Measurements from ENCODE around the gene OTX2. TPM values are rescaled to one million over a fixed set of nuclear protein-coding genes. Genes with fewer than 3 reads are reported as not detected.

OTX2 gene
- total and polyA plus RNA-seq, 2 donors from 2014 or later: not detected

DNA sequence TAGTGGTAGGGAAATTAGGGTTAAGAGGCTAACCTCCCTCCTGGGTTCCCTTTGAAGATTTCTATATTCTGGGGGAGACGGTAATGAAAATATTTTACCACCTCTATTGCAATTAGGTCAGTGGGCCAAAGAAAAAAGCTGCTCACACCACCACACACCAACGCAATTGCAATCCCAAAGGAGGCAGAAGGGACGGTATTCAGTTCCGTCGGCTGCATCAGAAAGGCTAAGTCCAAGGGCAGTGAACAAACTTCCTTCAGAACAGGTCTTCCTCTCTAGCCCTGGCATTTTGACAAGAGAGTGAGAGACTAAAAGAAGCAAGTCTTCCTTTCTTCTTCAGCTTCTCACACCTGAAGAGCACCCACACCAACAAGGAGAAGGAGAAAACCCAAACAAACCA is 51.2 kb downstream of the OTX2 start:
- no peak overlapping the region for H3K27ac ChIP-seq (ENCODE audit: low read depth in 2 of 2, low read length in 2 of 2)
- H3K9me3 ChIP-seq (ENCODE audit: control insufficient read depth in 2 of 3, insufficient read depth in 1 of 3, low read length in 3 of 3): no peaks in the 10 kb centered on the region
- intact Hi-C loops (cut with DNase I): no loop called here
- no peaks in the 10 kb centered on the region for H3K27me3 ChIP-seq (ENCODE audit: control insufficient read depth, insufficient read depth, low read length)
- H3K4me3 ChIP-seq (ENCODE audit: low read length in 3 of 3): no peak overlapping the region
- H3K36me3 ChIP-seq (ENCODE audit: control insufficient read depth in 2 of 3, insufficient read depth in 3 of 3, low read length in 3 of 3): no peaks in the 10 kb centered on the region
- H3K9ac ChIP-seq (ENCODE audit: low read length in 3 of 3): no peak overlapping the region
- TF ChIP-seq, protein P1, sequence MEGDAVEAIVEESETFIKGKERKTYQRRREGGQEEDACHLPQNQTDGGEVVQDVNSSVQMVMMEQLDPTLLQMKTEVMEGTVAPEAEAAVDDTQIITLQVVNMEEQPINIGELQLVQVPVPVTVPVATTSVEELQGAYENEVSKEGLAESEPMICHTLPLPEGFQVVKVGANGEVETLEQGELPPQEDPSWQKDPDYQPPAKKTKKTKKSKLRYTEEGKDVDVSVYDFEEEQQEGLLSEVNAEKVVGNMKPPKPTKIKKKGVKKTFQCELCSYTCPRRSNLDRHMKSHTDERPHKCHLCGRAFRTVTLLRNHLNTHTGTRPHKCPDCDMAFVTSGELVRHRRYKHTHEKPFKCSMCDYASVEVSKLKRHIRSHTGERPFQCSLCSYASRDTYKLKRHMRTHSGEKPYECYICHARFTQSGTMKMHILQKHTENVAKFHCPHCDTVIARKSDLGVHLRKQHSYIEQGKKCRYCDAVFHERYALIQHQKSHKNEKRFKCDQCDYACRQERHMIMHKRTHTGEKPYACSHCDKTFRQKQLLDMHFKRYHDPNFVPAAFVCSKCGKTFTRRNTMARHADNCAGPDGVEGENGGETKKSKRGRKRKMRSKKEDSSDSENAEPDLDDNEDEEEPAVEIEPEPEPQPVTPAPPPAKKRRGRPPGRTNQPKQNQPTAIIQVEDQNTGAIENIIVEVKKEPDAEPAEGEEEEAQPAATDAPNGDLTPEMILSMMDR (IDR thresholded peaks at IDR 0.05; ENCODE audit: borderline replicate concordance, extremely low read depth, insufficient read depth): no peak
- no peaks in the 10 kb centered on the region for H3K4me1 ChIP-seq (ENCODE audit: control insufficient read depth in 2 of 3, insufficient read depth in 2 of 3, low read depth in 1 of 3, low read length in 3 of 3)
- DNase-seq (no peak), FAIRE-seq (no peak)

DNA sequence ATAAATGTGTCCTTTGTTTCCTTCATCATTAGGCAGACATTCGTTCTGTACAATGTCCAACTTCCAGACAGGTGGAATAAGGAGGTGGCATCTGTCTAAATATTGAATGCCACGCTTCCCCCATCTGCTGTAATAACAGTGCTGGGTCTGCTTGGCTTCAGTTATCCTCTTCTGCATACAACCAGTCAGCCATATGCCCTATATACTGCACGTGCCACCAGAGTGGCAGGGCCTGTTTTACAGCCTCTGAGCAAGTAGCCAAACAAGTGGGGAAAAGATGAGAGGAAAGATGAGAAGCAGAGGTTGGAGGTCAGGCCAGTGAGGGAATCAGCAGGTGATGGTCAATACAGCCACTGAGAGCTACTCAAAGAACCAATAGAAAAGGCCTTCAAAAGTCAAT is 55.4 kb downstream of the OTX2 start:
- TF ChIP-seq, protein P1 (IDR thresholded peaks at IDR 0.05; ENCODE audit: borderline replicate concordance, extremely low read depth, insufficient read depth): no peak
- DNase-seq (no peak), FAIRE-seq (no peak)
- Histone ChIP-seq H3K4me1 (ENCODE audit: control insufficient read depth in 2 of 3, insufficient read depth in 2 of 3, low read depth in 1 of 3, low read length in 3 of 3) (no peaks in the 10 kb centered on the region), H3K36me3 (ENCODE audit: control insufficient read depth in 2 of 3, insufficient read depth in 3 of 3, low read length in 3 of 3) (no peaks in the 10 kb centered on the region), H3K9ac (ENCODE audit: low read length in 3 of 3) (no peak overlapping the region), H3K27ac (ENCODE audit: low read depth in 2 of 2, low read length in 2 of 2) (no peak overlapping the region), H3K4me3 (ENCODE audit: low read length in 3 of 3) (no peak overlapping the region), H3K9me3 (ENCODE audit: control insufficient read depth in 2 of 3, insufficient read depth in 1 of 3, low read length in 3 of 3) (no peaks in the 10 kb centered on the region), H3K27me3 (ENCODE audit: control insufficient read depth, insufficient read depth, low read length) (no peaks in the 10 kb centered on the region)
- intact Hi-C loops (cut with DNase I): no loop called here

DNA sequence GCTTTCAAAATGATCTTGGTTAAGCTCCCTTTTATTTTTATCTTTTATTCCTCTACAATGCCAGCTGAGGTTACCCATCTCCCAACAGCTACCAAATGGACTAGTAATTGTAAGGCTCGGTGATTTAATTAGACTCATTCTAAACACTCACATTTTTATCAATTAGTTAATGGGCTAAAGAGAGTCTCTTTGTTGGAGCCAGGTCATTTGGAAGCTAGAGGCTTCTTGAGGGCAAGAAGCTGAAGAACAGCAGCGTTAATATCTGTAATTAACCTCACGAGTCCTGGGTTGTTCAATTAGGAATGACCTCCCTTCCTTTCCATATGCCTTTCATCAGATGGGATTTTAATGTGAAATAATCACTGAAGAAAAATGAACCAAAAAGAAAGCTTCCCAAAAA is 56.9 kb downstream of the OTX2 start:
- H3K4me1 ChIP-seq (ENCODE audit: control insufficient read depth in 2 of 3, insufficient read depth in 2 of 3, low read depth in 1 of 3, low read length in 3 of 3): no peaks in the 10 kb centered on the region
- TF ChIP-seq, protein P1 (IDR thresholded peaks at IDR 0.05; ENCODE audit: borderline replicate concordance, extremely low read depth, insufficient read depth): no peak

DNA sequence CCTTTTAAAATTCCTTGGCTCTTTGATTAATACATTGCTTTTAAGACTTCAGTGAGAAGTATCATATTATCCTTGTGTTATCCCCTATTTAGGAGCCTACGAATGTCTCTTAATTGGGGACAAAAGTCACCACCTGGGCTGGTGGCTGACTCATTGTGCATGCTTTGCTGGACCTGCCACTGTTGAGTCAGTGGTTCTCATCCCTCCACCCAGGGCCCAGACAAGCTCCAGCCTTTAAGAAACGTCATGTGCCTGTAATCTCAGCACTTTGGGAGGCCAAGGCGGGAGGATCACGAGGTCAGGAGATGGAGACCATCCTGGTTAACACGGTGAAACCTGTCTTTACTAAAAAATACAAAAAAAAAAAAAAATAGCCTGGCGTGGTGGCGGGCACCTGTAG is 57.9 kb downstream of the OTX2 start:
- TF ChIP-seq, protein P1 (IDR thresholded peaks at IDR 0.05; ENCODE audit: borderline replicate concordance, extremely low read depth, insufficient read depth): no peak
- Histone ChIP-seq H3K9ac (ENCODE audit: low read length in 3 of 3) (no peak overlapping the region), H3K27me3 (ENCODE audit: control insufficient read depth, insufficient read depth, low read length) (no peaks in the 10 kb centered on the region), H3K36me3 (ENCODE audit: control insufficient read depth in 2 of 3, insufficient read depth in 3 of 3, low read length in 3 of 3) (no peaks in the 10 kb centered on the region), H3K27ac (ENCODE audit: low read depth in 2 of 2, low read length in 2 of 2) (no peak overlapping the region), H3K9me3 (ENCODE audit: control insufficient read depth in 2 of 3, insufficient read depth in 1 of 3, low read length in 3 of 3) (no peaks in the 10 kb centered on the region), H3K4me3 (ENCODE audit: low read length in 3 of 3) (no peak overlapping the region), H3K4me1 (ENCODE audit: control insufficient read depth in 2 of 3, insufficient read depth in 2 of 3, low read depth in 1 of 3, low read length in 3 of 3) (no peaks in the 10 kb centered on the region)
- DNase-seq: no peak
- intact Hi-C loops (cut with DNase I): no loop called here
- FAIRE-seq: no peak

More for the DNA sequence above, 56.9 kb downstream of the OTX2 start:
- Histone ChIP-seq H3K27me3 (ENCODE audit: control insufficient read depth, insufficient read depth, low read length) (no peaks in the 10 kb centered on the region), H3K4me3 (ENCODE audit: low read length in 3 of 3) (no peak overlapping the region), H3K9me3 (ENCODE audit: control insufficient read depth in 2 of 3, insufficient read depth in 1 of 3, low read length in 3 of 3) (no peaks in the 10 kb centered on the region), H3K36me3 (ENCODE audit: control insufficient read depth in 2 of 3, insufficient read depth in 3 of 3, low read length in 3 of 3) (no peaks in the 10 kb centered on the region), H3K9ac (ENCODE audit: low read length in 3 of 3) (no peak overlapping the region), H3K27ac (ENCODE audit: low read depth in 2 of 2, low read length in 2 of 2) (no peak overlapping the region)
- DNase-seq: no peak
- intact Hi-C loops (cut with DNase I): no loop called here
- FAIRE-seq: no peak

Measured in kidney (tissue), 14 donors.